Astrocyte (in vitro differentiated cells and primary cell): Measurements from ENCODE around the gene MRPL16. TPM values are rescaled to one million over a fixed set of nuclear protein-coding genes. Genes with fewer than 3 reads are reported as not detected.

Experiments used
- DNase-seq: peaks from one replicate; pipeline ENCODE4 v3.0.0-alpha.2; 2010; ENCODE audit warnings: low read depth
- FAIRE-seq: peaks from 2 replicates; lab custom pipeline; 2011; peaks lifted over from hg19 to GRCh38; lab: Jason Lieb, UNC
- H2AFZ ChIP-seq: 2 replicates; pipeline ENCODE4 v1.6.0; 2012; ENCODE audit warnings: low read depth, low read length, inconsistent platforms
- H3K27ac ChIP-seq: 2 replicates; pipeline ENCODE4 v1.5.1; 2011; ENCODE audit warnings: low read depth, low read length, inconsistent platforms
- H3K27me3 ChIP-seq: 2 replicates; pipeline ENCODE4 v1.6.0; 2011; ENCODE audit warnings: low read length, inconsistent platforms; ENCODE audit not compliant: insufficient read depth
- H3K36me3 ChIP-seq: 2 replicates; pipeline ENCODE4 v1.5.1; 2011; ENCODE audit warnings: low read length, inconsistent platforms; ENCODE audit not compliant: insufficient read depth
- H3K4me1 ChIP-seq: 2 replicates; pipeline ENCODE4 v1.5.1; 2011; ENCODE audit warnings: low read length, inconsistent platforms; ENCODE audit not compliant: insufficient read depth
- H3K4me2 ChIP-seq: 2 replicates; pipeline ENCODE4 v1.6.0; 2012; ENCODE audit warnings: low read length, inconsistent platforms
- H3K4me3 ChIP-seq: 2 replicates; pipeline ENCODE4 v1.5.1; 2011; ENCODE audit warnings: low read depth, mild to moderate bottlenecking, low read length, inconsistent platforms; ENCODE audit not compliant: insufficient read depth
- H3K79me2 ChIP-seq: 2 replicates; pipeline ENCODE4 v1.6.0; 2012; ENCODE audit warnings: mild to moderate bottlenecking, low read length, inconsistent platforms; ENCODE audit not compliant: insufficient read depth
- H3K9ac ChIP-seq: 2 replicates; pipeline ENCODE4 v1.6.0; 2012; ENCODE audit warnings: mild to moderate bottlenecking, low read length, inconsistent platforms
- H3K9me3 ChIP-seq: 2 replicates; pipeline ENCODE4 v1.5.1; 2012; ENCODE audit warnings: low read depth, mild to moderate bottlenecking, low read length, inconsistent platforms; ENCODE audit not compliant: insufficient read depth
- H4K20me1 ChIP-seq: 2 replicates; pipeline ENCODE4 v1.6.0; 2012; ENCODE audit warnings: low read length, inconsistent platforms; ENCODE audit not compliant: insufficient read depth
- H3K27ac Mint-ChIP-seq: one replicate; pipeline ENCODE4 v1.8.0; 2021; ENCODE audit warnings: mild to moderate bottlenecking, mixed read lengths; ENCODE audit not compliant: unreplicated experiment
- H3K27me3 Mint-ChIP-seq: one replicate; pipeline ENCODE4 v1.8.0; 2021; ENCODE audit warnings: low read depth, mixed read lengths; ENCODE audit not compliant: unreplicated experiment
- H3K36me3 Mint-ChIP-seq: one replicate; pipeline ENCODE4 v1.8.0; 2021; ENCODE audit warnings: low read depth, mixed read lengths; ENCODE audit not compliant: unreplicated experiment
- H3K4me1 Mint-ChIP-seq: one replicate; pipeline ENCODE4 v1.8.0; 2021; ENCODE audit warnings: low read depth, mixed read lengths; ENCODE audit not compliant: unreplicated experiment
- H3K4me3 Mint-ChIP-seq: one replicate; pipeline ENCODE4 v1.8.0; 2021; ENCODE audit warnings: mild to moderate bottlenecking, moderate library complexity, mixed read lengths; ENCODE audit not compliant: unreplicated experiment
- H3K9me3 Mint-ChIP-seq: one replicate; pipeline ENCODE4 v1.8.0; 2021; ENCODE audit warnings: mild to moderate bottlenecking, mixed read lengths; ENCODE audit not compliant: unreplicated experiment
- CTCF ChIP-seq: IDR thresholded peaks from 2 replicates; pipeline ENCODE4 v1.5.1; 2011; ENCODE audit warnings: low read depth, mild to moderate bottlenecking, inconsistent platforms, low read length, moderate library complexity; ENCODE audit not compliant: insufficient read depth
- EZH2 ChIP-seq: IDR thresholded peaks from 2 replicates; pipeline ENCODE4 v1.6.1; 2012; ENCODE audit warnings: mild to moderate bottlenecking, low read length, inconsistent platforms; ENCODE audit not compliant: insufficient read depth
- total RNA-seq: library from RNA; stranded (reverse); gene quantifications from 2 replicates; pipeline ENCODE4 v1.2.1, GENCODE V29; 2021

MRPL16 gene
- total RNA-seq, 1 donor from 2014 or later, result 29.7 TPM

DNA sequence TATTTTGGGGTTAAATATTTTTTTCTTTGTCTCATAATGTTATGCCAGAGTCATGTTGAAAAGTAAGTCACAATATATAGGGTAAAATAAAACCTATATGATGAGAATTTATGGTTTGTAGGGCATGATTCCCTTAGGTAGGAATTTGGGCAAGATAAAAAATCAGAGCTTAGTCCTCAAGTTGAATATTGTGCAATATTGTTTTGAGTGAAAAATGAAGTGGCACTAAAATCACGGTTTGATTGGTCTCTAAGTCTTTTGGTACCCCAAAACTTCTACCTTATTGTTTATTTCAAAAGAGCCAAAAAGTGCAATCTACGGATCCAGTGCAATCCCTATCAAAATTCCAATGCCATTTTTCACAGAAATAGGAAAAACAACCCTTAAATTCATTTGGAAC, 1.6 kb upstream of the MRPL16 start:
- H3K27me3 ChIP-seq, result no peaks in the 10 kb centered on the region
- no peak overlapping the region for H3K27ac ChIP-seq
- TF ChIP-seq CTCF (no peak), EZH2 (no peak)
- Mint-ChIP-seq H3K4me3 (no peak overlapping the region), H3K4me1 (no peaks in the 10 kb centered on the region), H3K27me3 (no peaks in the 10 kb centered on the region), H3K9me3 (no peaks in the 10 kb centered on the region), H3K27ac (no peak overlapping the region), H3K36me3 (peaks cover 3% of the 10 kb centered on the region)
- FAIRE-seq (no peak), DNase-seq (no peak)
- no peak overlapping the region for H3K4me3 ChIP-seq
- no peaks in the 10 kb centered on the region for H4K20me1 ChIP-seq
- no peak overlapping the region for H3K9ac ChIP-seq
- no peaks in the 10 kb centered on the region for H3K9me3 ChIP-seq
- H3K36me3 ChIP-seq, result peaks cover 4% of the 10 kb centered on the region
- H2AFZ ChIP-seq, result no peak overlapping the region
- peaks cover 13% of the 10 kb centered on the region for H3K79me2 ChIP-seq
- peaks cover 11% of the 10 kb centered on the region for H3K4me1 ChIP-seq
- H3K4me2 ChIP-seq, result no peak overlapping the region

GRCh38 chr11:59810911-59811259, 307 bp upstream of the MRPL16 start:
- DNase-seq (no peak), FAIRE-seq (no peak)
- H3K4me1 ChIP-seq, result peaks cover 11% of the 10 kb centered on the region
- Mint-ChIP-seq H3K27ac (peak overlapping the region; percentile 69), H3K27me3 (no peaks in the 10 kb centered on the region), H3K9me3 (no peaks in the 10 kb centered on the region), H3K4me3 (peak overlapping the region; percentile 96), H3K36me3 (peaks cover 1% of the 10 kb centered on the region), H3K4me1 (no peaks in the 10 kb centered on the region)
- peak overlapping the region; percentile 91 for H3K9ac ChIP-seq
- peak overlapping the region; percentile 97 for H3K4me3 ChIP-seq
- no peaks in the 10 kb centered on the region for H3K27me3 ChIP-seq
- H3K36me3 ChIP-seq, result peaks cover 18% of the 10 kb centered on the region
- peaks cover 13% of the 10 kb centered on the region for H3K79me2 ChIP-seq
- no peaks in the 10 kb centered on the region for H4K20me1 ChIP-seq
- no peak for TF ChIP-seq EZH2
- TF ChIP-seq CTCF, result no peak
- peak overlapping the region; percentile 96 for H3K4me2 ChIP-seq
- peak overlapping the region; percentile 93 for H2AFZ ChIP-seq
- peak overlapping the region; percentile 76 for H3K27ac ChIP-seq
- H3K9me3 ChIP-seq, result no peaks in the 10 kb centered on the region

- H3K79me2 ChIP-seq, result peaks cover 13% of the 10 kb centered on the region
- no peak overlapping the region for H2AFZ ChIP-seq
- Mint-ChIP-seq H3K4me3 (no peak overlapping the region), H3K9me3 (no peaks in the 10 kb centered on the region), H3K27ac (peak overlapping the region; percentile 24), H3K27me3 (no peaks in the 10 kb centered on the region), H3K4me1 (peaks cover 2% of the 10 kb centered on the region), H3K36me3 (peaks cover 7% of the 10 kb centered on the region)
- no peak overlapping the region for H3K4me3 ChIP-seq
- H4K20me1 ChIP-seq, result peaks cover 2% of the 10 kb centered on the region
- no peaks in the 10 kb centered on the region for H3K27me3 ChIP-seq
- H3K36me3 ChIP-seq, result peaks cover 22% of the 10 kb centered on the region
- peaks cover 11% of the 10 kb centered on the region for H3K4me1 ChIP-seq
- DNase-seq (no peak), FAIRE-seq (no peak)
- H3K9me3 ChIP-seq, result no peaks in the 10 kb centered on the region
- H3K27ac ChIP-seq, result no peak overlapping the region
- TF ChIP-seq EZH2, result no peak
- no peak for TF ChIP-seq CTCF
- H3K4me2 ChIP-seq, result no peak overlapping the region
- H3K9ac ChIP-seq, result no peak overlapping the region
Observed at GRCh38 chr11:59807047-59807610, 3.4 kb downstream of the MRPL16 start.
